Stimulated activated CD4-positive, alpha-beta T cell treated with anti-CD3 and anti-CD28 coated beads, TNF-alpha, amount 100 ng/mL, for 1 hour (primary cell): Measurements from ENCODE around the gene SMC1A.

Experiments used
- DNase-seq, 3 donors: peaks; one replicate each; pipeline ENCODE4 v3.0.0-alpha.2; 2020; ENCODE audit warnings: low read depth in 3 of 3, low spot score in 1 of 3

The SMC1A gene

DNA sequence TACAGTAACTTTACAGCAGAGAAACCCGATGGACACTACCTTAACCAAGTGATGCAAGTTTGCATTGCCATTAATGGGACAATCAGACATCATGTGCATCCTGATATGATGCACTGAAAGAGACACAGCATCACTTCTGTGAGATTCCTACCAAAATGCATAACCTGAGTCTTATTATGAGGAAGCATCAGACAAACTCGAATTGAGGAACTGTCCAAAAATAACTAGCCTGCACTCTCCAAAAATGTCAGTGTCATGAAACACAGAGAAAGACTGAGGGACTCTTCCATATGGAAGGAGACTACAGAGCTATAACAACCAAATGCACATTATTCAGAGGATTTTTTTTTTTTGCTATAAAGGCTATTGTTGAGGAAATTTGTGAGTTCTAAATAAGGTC is 74.5 kb downstream of the SMC1A start:
- DNase-seq: no peak

DNA sequence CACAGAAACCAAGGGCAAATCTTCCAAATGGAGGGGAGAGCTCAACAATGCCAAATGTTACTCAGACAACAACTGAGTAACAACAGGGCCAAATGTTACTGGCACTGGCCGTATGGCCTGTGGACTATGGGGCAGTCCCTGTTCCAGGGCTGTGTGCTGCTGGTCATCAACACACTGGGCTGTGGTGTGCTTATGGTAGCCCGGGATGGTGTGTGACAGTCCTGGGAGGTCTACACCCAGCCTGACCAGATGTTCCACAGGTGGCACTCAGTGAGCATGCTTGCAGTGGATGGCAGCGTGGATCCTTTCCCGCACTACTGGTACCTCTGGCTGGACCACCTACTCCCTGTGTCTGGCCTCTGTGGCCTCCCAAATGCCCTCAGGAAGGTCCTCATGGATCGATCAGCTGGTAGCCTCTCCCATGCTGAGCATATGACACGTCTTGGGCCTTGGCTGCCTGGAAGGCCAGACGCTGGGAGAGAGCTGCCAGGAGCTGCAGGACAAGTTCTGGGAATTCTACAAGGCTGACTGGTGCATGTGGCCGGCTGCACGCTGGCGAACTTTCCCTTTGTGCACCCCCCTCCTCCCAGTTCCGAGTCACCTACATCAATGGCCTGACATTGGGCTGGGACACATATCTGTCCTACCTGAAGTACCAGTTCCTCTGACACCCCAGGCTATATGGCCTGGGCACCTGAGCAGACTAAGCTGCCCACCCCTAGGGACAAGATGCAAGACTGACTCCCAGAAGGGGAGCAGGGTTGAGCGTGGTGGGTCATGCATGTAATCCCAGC is 81.4 kb downstream of the SMC1A start:
- no peak for DNase-seq

DNA sequence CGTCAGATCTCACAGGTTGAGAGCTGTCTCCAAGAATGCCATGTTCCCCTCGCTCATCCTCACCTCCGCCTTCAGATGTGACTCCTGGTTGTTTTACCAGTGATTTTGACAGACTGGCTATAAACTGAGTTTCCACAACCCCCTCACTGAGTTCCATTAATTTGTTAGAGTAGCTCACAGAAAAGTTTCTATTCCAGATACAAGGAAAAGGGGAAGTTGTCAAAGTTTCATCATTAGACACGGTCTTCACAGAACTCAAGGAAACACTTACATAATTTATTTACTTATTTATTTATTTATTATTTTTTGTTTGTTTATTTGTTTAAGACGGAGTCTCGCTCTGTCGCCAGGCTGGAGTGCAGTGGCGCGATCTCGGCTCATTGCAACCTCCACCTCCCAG is 85.4 kb downstream of the SMC1A start:
- DNase-seq: no peak

DNA sequence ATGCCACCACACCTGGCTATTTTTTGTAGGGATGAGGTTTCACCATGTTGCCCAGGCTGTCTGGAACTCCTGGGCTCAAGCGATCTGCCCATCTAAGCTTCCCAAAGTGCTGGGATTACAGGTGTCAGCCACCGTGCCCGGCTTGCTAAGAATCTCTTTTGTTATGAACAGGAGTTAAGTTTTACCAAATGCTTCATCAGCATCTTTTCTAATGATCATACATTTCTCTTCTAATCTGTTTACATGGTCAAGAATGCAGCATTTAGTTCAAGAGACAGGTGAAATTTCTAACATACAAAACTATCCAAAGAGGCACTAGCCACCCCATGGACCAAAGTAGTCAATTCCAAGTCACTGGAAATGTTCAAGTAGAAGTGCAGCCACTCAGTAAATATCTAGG is 88.6 kb downstream of the SMC1A start:
- DNase-seq: no peak

DNA sequence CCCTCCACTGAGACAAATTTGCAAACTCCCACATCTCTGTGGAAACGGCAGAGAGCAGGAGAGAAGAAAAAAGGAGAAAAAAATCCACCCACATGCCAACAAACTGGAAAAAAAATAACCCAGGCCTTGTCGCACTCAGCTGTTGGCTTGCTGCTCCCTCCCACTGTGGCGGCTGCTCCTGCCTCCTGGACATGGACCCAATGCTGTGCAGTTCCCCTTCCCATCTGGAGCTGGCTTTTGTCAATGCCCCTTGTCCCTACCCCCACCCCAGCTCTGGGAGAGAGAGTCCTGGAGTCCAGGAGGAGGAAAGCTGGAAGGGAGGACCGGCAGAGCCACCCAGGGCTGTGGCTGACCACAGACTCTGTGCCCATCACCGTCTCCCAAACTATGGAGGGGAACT is 90.2 kb downstream of the SMC1A start:
- no peak for DNase-seq

DNA sequence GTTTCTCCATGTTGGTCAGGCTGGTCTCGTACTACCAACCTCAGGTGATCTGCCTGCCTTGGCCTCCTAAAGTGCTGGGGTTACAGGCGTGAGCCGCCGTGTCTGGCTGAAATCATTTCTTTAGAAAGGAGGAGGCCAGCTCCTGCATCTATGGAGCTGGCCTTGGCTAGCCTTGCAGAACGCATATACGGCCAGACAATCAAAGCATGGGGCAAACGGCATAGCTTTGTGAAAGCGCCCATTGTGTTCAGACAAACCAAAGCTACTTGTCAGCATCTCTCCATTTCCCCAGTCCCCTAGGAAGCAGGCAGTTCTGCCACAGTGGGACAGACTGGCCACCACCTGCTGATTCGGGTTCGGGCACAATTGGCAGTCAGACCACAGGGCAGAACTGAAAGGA is 92.1 kb downstream of the SMC1A start:
- DNase-seq: no peak

DNA sequence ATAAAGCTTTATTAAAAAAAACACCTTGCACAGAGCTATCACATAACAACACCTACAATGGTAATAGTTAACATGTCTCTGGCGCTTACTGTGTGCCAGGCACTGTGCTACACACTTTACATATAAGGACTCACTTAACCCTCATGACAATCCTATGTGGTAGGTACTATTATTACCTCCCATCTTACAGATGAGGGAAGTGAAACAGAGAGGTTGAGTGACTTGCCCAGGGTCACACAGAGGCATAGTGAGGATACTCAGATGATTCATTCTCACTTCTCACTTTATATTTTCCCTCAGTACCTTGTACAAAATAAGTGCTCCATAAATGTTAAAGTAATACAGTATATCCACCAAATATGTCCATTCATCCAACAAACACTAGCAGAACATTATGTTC is 97.7 kb downstream of the SMC1A start:
- no peak for DNase-seq
